ENCODE measurements around the gene SLC25A21.
"Not testable (repeated sequence)": the region's sequence is repeated elsewhere in the genome, so short reads cannot be mapped to it uniquely, and the experiment has no call there.

Gene SLC25A21

GRCh38 chr14:36750244-36750643 is 422.2 kb downstream of the SLC25A21 start:
- no peak for DNase-seq

GRCh38 chr14:36748610-36749213 is 423.7 kb downstream of the SLC25A21 start:
- no peak for DNase-seq

GRCh38 chr14:36747411-36748184 is 424.8 kb downstream of the SLC25A21 start:
- DNase-seq: no peak

GRCh38 chr14:36746872-36747271 is 425.5 kb downstream of the SLC25A21 start:
- DNase-seq: no peak

- no peak for DNase-seq
These were observed 430.5 kb downstream of the SLC25A21 start for GRCh38 chr14:36741858-36742257.

- DNase-seq: no peak
These were observed 434.1 kb downstream of the SLC25A21 start for GRCh38 chr14:36738269-36738668.

- no peak for DNase-seq
These were observed 446.3 kb downstream of the SLC25A21 start for GRCh38 chr14:36726128-36726527.

- DNase-seq: no peak
These were observed 448.2 kb downstream of the SLC25A21 start for GRCh38 chr14:36724162-36724561.

- no peak for DNase-seq
These were observed 448.9 kb downstream of the SLC25A21 start for GRCh38 chr14:36723530-36723929.

GRCh38 chr14:36721877-36722276 is 450.5 kb downstream of the SLC25A21 start:
- DNase-seq: no peak

GRCh38 chr14:36720657-36721056 is 451.7 kb downstream of the SLC25A21 start:
- no peak for DNase-seq

- DNase-seq: no peak
These were observed 452.6 kb downstream of the SLC25A21 start for GRCh38 chr14:36719823-36720222.

- DNase-seq: no peak
These were observed 454.2 kb downstream of the SLC25A21 start for GRCh38 chr14:36718216-36718615.

- no peak for DNase-seq
These were observed 455.0 kb downstream of the SLC25A21 start for GRCh38 chr14:36717363-36717762.

- no peak for DNase-seq
These were observed 455.7 kb downstream of the SLC25A21 start for GRCh38 chr14:36716614-36717184.

GRCh38 chr14:36713960-36714703 is 458.3 kb downstream of the SLC25A21 start:
- no peak for DNase-seq

- DNase-seq: no peak
These were observed 464.8 kb downstream of the SLC25A21 start for GRCh38 chr14:36707570-36707969.

- DNase-seq: no peak
These were observed 469.9 kb downstream of the SLC25A21 start for GRCh38 chr14:36702474-36702873.

- DNase-seq: no peak
These were observed 471.3 kb downstream of the SLC25A21 start for GRCh38 chr14:36701132-36701531.

- DNase-seq: no peak
These were observed 471.8 kb downstream of the SLC25A21 start for GRCh38 chr14:36700651-36701050.

GRCh38 chr14:36699420-36699819 is 473.0 kb downstream of the SLC25A21 start:
- not testable (repeated sequence) for DNase-seq

- no peak for DNase-seq
These were observed 481.9 kb downstream of the SLC25A21 start for GRCh38 chr14:36690311-36691040.

- DNase-seq: no peak
These were observed 487.5 kb downstream of the SLC25A21 start for GRCh38 chr14:36684946-36685345.

Data from activated CD8-positive, alpha-beta memory T cell treated with anti-CD3 and anti-CD28 coated beads for 24 hours (primary cell).